ENCODE data around the gene NACAD.
A peak's percentile ranks its signal among the peaks of the same experiment; 100 is the strongest.

The NACAD gene

DNA sequence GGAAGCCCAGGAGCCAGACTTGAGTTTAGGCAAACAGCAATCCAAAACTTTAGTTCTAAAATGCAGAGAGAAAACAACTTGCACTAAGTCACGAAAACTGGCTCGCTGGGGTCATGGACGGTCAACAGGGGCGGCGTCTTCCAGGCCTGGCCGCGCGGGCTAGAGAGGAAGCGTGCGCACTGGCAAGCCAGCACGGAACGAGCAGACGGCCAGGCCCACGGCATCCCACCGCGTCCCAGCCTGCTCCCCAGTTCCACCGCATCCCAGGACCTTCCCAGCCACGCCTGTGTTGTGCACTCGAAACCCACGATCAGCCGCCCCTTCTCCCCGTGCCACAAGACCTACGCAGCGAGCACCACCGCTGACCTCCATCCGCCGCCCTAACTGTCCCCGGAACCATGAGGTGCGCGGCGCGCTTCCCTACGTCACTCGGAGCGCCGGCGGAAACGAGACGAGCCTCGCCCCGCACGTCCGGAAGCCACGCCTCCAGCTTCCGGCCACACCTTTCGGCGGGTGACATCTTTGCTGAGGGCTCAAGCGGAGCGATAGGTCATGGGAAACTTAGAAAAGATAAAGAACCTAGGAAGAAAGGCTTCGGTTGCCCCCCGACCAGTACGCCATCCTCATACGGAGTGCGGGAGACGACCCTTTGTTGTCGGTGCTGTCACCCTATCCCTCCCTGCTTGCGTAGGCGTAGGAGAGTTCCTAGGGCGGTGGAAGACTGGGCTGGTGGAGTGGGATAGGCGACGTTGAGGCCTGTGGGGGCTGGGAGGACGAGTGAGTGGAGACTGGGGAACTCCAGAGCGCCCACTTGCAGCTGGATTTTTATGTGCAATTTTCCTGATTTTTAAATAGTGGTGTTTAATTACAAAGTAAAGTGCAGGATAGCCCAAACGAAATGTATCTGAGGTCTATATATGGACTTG, 22.8 kb upstream of the NACAD start, which contains the start of gene TBRG4:
Gene TBRG4 (minus strand): TSS at position 400 of the 926 bp plus-strand sequence. CDS start 2,460 bp downstream, outside the sequence.
- peak; percentile 82 to 97 for DNase-seq (ENCODE audit: low read depth in 1 of 2, low spot score in 1 of 2)
- TF ChIP-seq JUND (IDR thresholded peaks at IDR 0.05; ENCODE audit: low read depth) = no peak
- in situ Hi-C loops (cut with HindIII; ENCODE audit: low pct_unique_long_range_greater_than_20kb, low sequenced_read_pairs) = no loop called here

DNA sequence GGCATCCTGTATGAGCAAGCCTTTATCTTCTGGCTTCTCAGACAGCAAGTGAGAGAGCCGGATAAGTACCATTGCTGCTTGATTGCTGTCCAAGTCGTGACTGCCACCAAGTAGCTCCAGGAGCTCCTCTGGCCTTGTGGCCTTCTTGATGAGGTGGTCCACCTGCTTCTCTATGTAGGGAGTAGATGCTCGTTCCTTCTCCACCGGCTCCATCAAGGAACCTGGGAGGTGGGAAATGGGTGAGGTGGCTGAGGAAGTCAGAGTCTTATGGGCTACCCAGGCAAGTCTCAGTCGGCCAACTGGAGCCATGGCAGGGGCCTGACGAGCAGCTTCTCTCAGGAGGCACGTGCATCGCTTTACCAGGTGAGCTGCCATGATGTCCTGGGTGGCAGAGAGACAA, 20.1 kb upstream of the NACAD start:
- DNase-seq (ENCODE audit: low read depth in 1 of 2, low spot score in 1 of 2) = no peak
- TF ChIP-seq JUND (IDR thresholded peaks at IDR 0.05; ENCODE audit: low read depth) = no peak
- in situ Hi-C loops (cut with HindIII; ENCODE audit: low pct_unique_long_range_greater_than_20kb, low sequenced_read_pairs) = no loop called here

DNA sequence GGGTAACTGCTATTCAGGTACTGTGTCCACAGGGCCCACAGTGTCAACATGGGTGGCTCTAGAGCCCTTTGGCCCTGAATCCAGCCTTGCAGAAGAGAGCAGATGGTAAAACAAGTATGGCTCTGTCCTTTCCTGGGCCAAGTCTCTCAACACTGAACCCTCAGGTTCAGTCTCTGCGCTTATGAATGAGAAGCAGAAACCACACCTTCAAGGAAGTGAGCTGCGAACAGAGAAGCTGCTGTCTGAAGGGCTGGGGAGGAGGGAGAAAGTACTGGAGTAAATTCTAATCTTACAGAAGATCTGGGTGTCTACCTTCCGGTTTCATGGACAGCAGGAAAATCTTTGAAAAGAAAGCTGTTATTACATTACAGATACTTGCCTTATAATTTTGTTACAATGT, 18.6 kb upstream of the NACAD start:
- in situ Hi-C loops (cut with HindIII; ENCODE audit: low pct_unique_long_range_greater_than_20kb, low sequenced_read_pairs) = no loop called here
- no peak for TF ChIP-seq JUND (IDR thresholded peaks at IDR 0.05; ENCODE audit: low read depth)

DNA sequence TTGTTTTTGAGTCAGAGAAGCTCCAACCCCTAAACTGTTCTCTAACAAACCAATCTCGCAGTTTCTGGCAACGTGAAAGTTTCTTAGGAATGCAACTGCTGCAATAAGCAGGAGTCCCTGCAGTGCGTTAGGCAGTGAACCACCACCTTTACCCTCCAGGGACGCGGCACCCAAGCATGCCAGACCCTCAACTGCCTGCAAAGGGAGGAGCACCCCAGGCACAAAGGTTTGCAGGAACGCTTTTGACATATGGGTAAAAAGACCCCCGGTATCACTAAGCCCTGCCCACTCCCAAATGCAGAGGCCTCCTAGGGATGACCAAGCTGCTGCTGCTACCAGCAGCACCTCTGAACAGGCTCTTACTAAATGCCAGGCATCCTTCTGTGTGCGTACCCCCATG, 18.1 kb upstream of the NACAD start:
- TF ChIP-seq JUND (IDR thresholded peaks at IDR 0.05; ENCODE audit: low read depth) = no peak
- in situ Hi-C loops (cut with HindIII; ENCODE audit: low pct_unique_long_range_greater_than_20kb, low sequenced_read_pairs) = no loop called here
- DNase-seq (ENCODE audit: low read depth in 1 of 2, low spot score in 1 of 2) = no peak

More for the DNA sequence above, 18.6 kb upstream of the NACAD start:
- no peak for DNase-seq (ENCODE audit: low read depth in 1 of 2, low spot score in 1 of 2)

DNA sequence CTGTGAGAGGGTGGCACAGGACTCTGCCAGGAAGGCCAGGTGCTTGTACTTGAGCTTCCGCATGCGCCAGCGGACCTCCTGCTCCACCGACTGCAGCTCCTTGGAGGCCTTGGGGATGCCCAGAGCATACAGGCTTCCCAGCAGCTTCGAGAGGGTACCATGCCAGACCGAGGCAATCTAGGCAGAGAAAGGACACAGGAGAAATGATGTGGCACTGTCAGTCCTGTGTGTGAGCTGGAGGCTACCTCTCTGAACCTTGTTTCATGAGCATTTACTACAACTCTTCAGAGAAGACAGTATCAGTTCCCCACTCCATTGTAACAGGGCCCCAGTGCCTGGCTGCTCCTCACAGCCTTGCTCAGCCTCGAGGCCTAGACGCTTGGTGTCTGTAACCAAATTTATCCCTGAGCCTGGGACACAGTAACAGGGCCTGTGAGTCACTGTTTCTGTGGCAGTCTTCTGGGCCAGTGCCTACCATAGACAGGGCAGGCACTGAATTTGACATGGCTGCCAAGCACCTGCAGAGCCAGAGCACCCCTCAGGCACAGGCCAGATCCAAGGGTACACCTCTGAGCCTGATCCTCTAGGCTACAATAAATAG, 16.9 kb upstream of the NACAD start:
- no peak for TF ChIP-seq JUND (IDR thresholded peaks at IDR 0.05; ENCODE audit: low read depth)
- in situ Hi-C loops (cut with HindIII; ENCODE audit: low pct_unique_long_range_greater_than_20kb, low sequenced_read_pairs) = no loop called here
- DNase-seq (ENCODE audit: low read depth in 1 of 2, low spot score in 1 of 2) = no peak

DNA sequence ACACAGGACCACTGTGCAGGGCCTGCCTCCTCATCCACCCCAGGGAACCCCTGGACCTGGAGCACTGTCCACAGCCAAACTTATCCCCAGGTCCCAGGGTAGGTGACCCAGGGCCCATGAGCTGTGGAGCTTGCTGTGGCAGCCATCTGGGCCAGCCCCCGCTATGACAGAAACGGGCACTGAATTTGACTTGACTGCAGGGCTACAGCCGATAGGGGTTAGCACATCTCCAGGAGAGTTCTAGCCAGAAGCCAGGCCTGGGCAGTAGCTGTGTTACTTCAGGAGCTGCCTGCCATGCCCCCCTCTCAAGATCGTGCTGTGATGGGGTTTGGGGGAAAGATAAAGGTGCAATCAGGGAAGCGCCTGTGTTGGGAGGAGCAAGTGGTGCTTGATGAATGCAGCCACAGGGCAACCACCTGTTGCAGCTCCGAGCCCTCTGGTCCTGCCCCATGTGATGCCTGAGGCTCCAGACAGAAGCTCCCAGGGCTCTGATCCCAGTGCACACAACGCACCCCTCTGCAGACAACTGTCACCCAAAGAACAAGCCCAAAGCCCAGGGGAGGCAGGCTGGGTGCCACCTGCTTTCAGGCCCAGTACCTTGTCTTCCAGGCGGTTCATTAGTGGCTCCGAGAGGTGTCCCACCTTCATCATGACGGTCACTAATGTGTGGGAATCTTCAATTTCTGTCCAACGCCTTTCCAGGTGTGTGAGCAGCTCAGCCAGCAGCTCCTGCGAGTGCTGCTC, 16.2 kb upstream of the NACAD start:
- DNase-seq (ENCODE audit: low read depth in 1 of 2, low spot score in 1 of 2) = no peak
- no peak for TF ChIP-seq JUND (IDR thresholded peaks at IDR 0.05; ENCODE audit: low read depth)
- in situ Hi-C loops (cut with HindIII; ENCODE audit: low pct_unique_long_range_greater_than_20kb, low sequenced_read_pairs) = no loop called here

DNA sequence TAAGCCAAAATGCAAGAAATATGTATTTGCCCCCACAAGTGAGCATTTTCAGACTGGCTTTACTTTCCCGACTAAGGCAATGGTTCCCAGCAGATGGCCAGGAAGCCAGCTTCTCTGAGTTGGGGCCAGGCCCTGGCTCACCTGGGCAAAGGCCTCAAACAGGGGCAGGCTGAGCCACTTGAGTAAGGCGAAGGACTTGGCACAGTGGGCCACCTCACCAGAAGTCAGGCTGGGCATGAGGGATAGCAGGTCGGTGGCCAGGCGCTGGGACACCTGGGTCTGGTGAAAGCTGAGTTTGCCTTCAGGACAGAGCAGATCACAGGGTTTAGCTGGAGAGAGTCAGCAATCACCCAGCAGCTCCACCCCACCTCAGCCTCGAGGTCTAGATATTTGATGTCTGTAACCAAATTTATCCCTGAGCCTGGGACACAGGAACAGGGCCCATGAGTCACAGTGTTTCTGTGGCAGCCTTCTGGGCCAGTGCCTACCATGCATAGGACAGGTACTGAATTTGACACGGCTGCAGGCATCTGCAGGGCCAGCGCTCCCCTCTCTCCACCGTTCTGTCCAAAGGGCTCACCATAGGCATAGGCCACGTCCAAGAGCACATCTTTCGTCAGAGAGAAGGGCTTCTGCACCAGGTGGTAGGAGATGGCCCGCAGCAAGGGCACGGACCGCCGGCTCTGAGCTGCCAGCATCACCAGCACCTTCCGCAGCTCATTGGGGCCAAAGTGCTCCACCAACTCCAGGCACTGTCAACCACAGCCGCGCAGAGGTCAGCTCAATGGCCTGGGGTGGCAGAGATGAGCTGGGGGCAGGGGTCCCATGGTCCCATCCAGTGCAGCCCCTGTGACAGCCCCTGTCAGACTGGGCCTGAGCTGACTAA, 15.4 kb upstream of the NACAD start:
- no peak for DNase-seq (ENCODE audit: low read depth in 1 of 2, low spot score in 1 of 2)
- TF ChIP-seq JUND (IDR thresholded peaks at IDR 0.05; ENCODE audit: low read depth) = no peak
- in situ Hi-C loops (cut with HindIII; ENCODE audit: low pct_unique_long_range_greater_than_20kb, low sequenced_read_pairs) = no loop called here

DNA sequence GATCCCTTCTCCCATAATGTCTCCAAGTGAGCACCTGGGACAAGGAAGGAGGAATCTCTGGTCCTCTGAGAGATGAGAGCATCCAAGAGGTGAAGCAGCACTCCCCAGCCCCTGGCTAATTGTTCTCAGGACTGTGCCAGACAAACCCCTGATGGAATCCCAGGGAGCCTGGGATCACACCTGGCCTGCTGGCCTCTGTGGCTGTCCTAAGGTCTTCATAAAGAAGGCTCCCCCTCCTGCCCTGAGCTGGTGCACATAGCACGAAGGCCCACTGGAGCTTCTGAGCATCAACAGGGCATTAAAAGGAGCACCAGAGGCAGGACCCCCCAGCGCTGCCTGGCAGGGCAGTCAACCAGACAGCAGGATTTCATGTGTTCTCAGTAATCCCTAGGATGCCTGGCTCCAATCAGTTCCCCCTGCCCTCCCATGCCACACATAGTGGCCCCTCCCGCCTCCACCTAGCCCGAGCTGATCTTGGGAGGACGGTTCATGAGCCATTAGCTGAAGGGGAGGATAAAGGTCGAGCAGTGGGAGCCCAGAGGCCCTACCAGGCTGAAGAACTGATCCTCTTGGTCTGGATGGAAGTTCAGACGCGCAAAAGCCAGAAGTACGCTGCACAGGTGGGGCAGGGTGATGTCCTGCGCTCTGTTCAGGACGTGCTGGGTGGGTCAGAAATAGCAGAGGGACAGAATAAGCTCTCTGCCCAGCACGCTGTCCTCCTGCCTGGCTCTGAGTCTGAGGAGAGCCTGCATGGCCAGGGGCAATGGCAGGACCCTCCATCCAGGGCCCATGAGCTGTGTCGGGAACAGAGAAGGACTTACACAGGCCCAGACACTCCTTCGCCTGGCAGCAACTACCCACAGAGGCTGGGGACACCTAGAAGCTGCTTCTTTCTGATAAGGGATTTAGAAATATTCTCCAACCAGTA, 14.3 kb upstream of the NACAD start:
- in situ Hi-C loops (cut with HindIII; ENCODE audit: low pct_unique_long_range_greater_than_20kb, low sequenced_read_pairs) = no loop called here
- DNase-seq (ENCODE audit: low read depth in 1 of 2, low spot score in 1 of 2) = no peak
- no peak for TF ChIP-seq JUND (IDR thresholded peaks at IDR 0.05; ENCODE audit: low read depth)

DNA sequence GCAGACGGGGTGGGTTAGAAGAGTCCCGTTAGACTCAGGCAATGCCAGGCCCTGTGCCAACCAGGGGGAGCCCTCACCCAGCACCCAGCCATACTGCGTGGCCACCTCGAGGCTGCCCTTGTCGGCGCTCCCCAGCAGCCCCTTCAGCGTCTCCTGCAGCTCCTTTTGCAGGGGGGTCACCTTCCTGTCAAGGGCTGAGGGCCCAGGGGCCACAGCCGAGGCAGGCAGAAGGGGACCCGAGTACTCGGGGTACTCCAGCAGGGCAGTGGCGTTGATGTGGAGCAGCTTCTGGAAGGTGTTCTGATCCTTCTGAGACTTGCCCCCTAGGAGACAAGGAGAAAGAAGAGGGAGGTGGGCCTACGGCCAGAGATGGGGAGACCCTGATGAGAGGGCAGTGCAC, 13.0 kb upstream of the NACAD start:
- no peak for TF ChIP-seq JUND (IDR thresholded peaks at IDR 0.05; ENCODE audit: low read depth)
- no peak for DNase-seq (ENCODE audit: low read depth in 1 of 2, low spot score in 1 of 2)
- in situ Hi-C loops (cut with HindIII; ENCODE audit: low pct_unique_long_range_greater_than_20kb, low sequenced_read_pairs) = no loop called here

DNA sequence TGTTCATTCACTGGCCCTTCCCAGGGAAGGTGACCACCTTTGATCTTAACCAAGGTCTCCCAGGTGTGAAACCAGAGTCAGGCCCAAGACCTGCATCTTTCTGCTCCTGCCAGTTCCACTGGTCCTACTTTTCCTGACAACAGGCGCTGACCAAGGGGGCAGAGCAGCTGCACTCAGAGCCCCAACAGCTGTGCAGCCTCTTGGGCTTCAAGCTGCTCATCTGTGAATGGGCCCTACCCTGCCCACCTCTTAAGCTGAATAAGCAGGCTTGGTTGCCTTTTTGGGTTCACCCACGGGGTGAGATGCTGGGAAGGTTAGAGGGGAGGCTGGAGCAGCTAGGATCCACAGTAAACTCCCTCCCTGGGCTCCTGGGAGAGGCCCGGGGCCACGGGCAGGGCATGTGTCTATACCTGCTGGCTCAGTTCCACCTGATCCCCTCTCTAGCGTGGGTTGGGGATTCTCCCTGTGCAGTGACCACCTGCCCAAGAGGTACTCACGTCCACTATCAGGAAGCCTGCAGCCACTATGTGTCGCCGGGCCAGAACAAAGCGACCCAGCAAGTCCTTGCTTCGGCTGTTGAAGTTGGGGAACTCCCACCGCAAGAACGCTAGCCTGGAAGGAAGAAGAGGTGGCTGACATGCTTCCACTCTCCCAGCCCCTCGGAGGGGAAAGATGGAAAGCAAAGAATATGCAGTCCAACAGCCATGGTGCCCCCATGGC, 12.2 kb upstream of the NACAD start:
- DNase-seq (ENCODE audit: low read depth in 1 of 2, low spot score in 1 of 2) = no peak
- in situ Hi-C loops (cut with HindIII; ENCODE audit: low pct_unique_long_range_greater_than_20kb, low sequenced_read_pairs) = no loop called here
- no peak for TF ChIP-seq JUND (IDR thresholded peaks at IDR 0.05; ENCODE audit: low read depth)
